ENCODE measurements around the gene ALCAM.

ALCAM gene

DNA sequence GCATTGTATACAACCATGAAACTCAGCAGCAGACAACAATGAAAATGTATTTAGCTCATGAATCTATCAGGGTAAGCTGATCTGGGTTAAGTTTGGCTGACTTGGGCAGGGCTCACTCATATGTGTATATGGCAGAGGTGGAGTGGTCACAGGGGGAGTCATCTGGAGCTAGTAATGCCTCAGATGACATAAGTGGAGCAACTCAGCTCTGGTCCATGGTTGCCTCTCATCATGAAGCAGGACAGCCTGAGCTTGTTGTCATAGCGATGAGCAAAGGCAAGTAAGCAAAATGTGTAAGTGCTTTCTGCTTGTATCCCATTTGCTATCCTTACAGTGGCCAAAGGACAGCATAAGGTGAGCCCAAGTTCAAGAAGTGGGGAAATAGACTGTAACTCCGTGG, 64.5 kb downstream of the ALCAM start:
- no peak for DNase-seq

DNA sequence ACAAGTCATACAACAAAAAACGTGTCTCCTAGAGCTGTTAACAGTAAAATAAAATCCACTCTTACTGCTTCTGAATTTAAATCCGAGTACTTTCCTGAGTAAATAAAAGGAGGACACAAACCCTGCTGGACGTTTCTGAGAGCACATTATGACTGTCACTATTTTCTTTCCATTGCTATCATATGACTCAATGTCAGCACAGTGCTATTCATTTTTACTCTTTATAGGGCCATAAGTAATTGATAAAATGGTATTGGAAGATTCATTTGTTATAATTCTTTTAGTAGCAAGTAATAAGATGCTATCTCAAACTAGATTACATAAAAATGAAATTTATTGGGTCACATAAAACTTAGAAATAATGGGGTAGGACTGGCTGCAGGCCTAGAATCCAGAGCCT, 68.6 kb downstream of the ALCAM start:
- DNase-seq = no peak

DNA sequence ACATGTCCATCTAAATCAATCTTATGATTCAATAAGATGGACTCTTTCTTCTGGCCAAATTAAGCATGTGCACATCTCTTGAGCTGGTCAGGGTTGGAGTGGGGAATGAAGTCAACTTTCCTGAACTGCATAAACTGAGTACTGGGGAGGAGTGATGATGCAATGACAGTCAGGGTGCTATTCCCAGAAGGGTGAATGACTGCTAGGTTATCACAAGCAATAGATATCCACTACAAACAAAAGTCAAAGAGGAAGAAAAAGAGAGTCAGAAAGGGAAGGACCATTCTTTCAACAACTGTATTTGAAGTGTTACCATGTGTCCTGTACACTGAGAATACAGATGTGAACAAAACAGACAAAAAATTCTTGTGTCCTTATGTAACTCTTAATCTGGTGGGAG, 70.0 kb downstream of the ALCAM start:
- no peak for DNase-seq

DNA sequence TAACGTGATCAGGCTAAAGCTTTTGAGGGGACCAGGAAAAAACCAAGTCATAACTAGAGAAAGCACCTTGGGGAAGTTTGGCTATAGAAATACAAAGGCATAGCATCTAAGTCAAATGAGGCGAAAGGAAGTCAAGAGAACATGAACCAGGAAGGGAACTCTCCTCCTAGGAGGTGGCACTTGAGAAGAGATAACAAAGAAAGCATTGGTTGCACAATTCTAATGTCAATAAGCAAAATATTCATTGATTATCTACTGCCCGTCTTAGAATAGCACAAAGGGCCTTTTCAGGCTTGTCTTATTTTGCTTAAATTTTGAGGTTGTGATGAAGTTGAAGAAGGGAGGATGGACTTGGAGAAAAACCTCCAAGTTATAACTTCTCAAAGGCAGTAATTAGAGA, 73.4 kb downstream of the ALCAM start:
- no peak for DNase-seq

DNA sequence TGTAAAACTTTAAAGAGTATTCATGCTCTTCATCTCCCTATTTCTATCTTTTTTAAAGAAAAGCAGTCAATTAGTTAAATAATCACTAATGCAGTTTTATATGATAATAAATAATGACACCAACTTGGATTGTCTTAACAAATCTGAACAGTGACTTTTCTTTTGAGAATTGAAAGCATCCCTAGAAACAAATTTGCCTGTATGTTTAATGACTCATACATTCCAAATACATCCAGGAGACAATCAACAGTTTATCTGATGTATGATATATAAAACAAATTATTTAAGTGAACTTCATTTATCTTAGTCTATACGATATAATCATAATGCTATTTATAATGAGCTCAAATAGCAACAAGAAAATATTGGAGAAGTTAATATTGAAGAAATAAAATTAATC, 78.0 kb downstream of the ALCAM start:
- DNase-seq = no peak

GRCh38 chr3:105448338-105448982, 81.8 kb downstream of the ALCAM start:
- no peak for DNase-seq

DNA sequence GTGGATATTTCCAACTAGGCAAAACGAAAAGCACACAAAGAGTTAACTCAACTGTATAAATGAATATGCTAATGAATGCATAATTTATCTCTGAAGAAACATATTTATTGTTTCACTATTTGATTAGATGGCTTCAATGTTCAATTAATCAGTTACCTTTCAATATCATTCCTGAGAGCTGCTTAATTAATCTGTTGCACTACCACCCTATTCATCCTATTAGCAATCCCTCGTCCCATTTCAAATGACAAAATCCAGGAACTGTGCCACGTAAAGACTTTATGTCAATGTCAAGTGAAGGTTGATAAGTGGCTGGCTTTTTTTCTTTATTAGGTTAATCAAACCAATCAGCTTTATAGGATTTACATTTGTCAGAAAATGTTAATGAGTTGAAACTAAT, 82.7 kb downstream of the ALCAM start:
- DNase-seq = no peak

- no peak for DNase-seq
Observed at GRCh38 chr3:105456017-105456416, 89.3 kb downstream of the ALCAM start.

DNA sequence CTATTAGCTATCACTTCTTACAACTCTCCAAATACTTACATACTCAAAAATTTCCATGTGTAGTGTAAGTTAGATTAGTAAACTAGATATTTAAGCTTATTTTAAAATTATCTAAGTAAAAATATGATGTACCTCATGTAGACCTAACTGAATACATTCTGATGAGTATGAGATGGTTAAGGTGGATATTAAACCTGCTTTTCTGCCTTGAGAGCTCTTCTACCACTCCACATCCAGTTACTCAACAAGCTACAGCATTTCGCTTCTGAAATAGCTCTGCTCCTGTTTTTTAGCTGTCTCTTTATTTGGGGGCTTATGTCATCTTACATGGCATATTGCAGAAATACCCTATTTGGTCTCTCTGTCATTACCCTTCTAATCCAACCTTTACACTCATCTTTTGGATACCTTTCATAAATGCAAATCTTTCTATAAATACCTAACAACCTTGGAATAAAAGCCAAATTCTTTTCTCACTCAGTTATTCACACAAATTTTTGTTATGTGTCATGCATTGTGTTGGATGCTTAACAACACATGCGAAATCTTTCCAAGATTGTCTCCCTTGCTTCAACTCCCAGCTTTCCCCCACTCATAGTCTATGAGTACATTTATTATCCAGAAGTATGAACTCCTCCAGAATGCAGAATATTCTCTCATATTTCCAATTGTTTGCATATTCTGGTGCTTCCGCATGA, 92.0 kb downstream of the ALCAM start:
- no peak for DNase-seq

DNA sequence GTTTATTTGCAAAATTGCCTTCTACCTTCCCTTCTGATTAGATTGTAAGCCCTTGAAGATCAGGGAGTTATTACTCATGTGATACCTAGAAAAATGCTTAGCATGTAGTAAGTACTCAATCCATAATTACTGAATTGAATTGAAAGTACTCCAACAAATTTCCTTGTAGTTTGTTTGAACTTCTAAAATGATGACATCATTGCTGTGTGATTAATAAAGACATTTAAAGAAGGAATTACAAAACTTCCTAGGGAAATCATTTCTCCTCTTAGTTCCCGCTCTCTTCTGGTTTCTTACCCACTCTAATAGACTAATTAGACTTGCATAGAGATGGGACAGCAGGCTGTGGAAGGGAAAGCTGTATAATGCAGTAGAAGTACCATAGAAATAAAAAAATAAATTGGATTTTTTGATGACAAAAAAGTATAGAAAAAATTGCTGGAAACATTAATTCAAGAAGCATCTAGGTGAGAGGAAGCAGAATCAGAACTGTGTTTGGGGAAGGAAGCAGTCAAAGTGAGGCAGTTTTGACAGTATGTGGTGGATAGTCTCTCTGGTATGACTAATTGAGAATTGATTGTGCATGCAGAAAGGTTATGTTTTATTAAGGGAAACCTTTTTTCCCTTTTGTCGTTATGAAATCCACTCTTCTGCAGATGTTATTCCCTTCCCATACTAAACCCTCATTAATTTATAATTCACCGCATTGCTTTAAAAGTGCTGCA, 93.0 kb downstream of the ALCAM start:
- no peak for DNase-seq

DNA sequence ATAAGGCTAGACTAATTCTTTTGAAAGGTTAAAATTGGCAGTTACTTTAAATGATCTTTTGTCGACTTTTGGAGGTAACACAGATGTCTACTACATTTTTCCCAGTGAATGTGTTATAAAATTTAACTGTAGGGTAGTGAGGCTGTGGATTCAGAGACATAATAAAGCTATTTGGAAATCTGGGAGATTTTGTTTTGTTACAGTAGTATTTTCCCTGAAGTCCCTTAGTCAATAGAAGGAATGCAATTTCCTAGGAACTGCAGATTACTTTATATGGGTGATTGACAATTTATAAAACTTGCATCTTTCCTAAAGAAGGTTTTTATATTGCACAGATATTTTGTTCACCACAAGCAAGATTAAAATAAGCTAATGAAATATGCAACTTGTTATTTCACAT, 96.9 kb downstream of the ALCAM start:
- DNase-seq = no peak

DNA sequence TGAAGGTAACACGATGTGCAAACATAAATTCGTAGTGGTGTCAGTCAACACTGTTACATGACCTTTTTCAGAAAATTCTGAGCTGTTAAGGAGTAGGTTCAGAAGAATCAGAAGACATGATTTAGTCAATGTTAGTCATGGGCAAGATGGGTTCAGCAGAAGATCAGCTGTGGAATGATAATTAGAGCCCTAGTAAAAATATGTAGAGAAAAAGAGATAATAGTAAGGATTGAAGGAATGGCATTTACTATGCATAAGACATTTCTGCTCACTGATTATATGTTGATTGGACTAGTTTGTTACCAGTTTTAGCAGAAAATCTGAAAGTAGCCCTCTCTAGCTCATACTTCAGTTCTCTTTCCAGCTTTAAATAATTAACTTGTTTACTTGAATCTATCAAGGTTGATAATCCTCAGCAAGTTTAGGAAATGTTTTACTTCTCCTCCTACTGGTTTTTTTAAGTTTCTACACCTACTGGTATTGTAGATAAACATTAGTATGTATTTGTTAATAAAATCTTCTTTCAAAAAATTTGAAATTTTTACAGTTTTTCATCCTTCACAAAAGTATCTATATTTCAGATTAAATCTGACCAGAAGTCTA, 98.6 kb downstream of the ALCAM start:
- no peak for DNase-seq

- DNase-seq = no peak
Observed at GRCh38 chr3:105466072-105466471, 99.4 kb downstream of the ALCAM start.

GRCh38 chr3:105466495-105467404, 100.0 kb downstream of the ALCAM start:
- DNase-seq = no peak

- DNase-seq = no peak
Observed at GRCh38 chr3:105470851-105471250, 104.1 kb downstream of the ALCAM start.

DNA sequence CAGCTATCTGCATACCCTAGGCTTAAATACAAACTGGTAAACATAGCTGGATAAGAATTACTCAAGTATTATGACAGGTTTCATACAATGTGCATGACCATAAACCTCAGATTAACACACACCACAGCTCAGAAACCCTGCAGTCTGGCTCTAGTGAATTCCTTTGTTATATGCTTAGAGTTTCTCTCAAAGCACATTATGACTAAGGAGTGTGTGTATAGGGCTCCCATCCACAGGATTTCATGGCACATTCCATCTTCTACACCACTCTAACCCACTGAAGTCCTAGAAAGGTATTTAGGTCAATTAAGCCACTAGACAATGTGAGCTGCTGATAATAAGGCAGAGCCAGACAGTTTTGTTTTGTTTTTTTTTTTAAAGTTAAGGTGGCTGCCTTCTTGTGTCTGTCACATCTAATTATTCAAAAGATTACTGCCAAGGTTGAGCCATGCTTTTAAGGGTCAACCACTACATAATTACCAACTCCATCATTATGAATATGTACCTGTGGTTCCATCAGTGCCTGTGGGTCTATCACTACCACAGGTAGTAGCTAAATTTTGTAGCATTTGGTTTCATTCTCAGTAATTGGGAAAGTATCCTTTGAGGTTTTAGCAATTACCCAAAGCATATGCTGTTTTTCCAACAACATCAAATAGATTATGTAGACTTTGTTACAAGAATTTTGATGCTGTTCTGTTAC, 107.0 kb downstream of the ALCAM start:
- DNase-seq = no peak

GRCh38 chr3:105480768-105481167, 114.1 kb downstream of the ALCAM start:
- DNase-seq = no peak

DNA sequence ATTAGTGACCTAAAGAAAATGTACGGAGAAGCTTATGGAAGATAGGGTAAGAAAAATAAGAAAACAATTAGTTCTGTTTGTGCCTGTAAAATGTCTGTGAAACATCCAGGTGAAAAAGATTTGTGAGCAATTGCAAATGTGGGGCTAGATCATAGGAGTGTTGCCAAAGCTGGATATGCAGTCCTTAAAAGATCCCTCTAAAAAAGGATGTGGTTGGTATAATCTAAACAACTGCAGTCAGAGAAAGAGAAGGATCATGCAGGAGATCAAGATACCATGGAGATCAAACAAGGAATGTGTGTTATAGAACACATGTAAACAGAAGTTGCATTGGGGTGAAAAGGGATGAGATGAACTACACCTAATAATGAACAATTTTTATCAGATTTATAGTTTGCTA, 116.8 kb downstream of the ALCAM start:
- DNase-seq = no peak

DNA sequence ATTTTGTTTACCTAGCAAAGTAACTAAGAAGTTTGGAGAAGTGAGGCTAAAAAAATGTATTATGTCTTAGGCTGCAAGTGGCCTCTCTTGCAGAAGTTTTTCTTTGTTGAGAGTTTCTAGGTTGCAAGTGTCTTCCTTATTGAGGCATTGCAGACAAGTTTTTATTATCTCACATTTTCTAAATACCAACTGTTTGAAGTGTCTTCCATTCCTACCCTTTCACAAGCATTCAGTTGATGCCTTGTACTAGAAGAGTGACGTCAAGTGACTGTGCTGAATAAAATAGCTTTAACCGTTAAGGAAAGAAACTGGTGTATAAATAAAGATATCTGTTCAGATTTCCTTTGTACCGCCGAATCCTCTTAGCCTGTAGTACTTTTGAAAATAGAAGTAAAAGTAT, 123.3 kb downstream of the ALCAM start:
- DNase-seq = no peak

GRCh38 chr3:105493305-105493892, 126.7 kb downstream of the ALCAM start:
- DNase-seq = no peak

GRCh38 chr3:105495021-105495420, 128.3 kb downstream of the ALCAM start:
- no peak for DNase-seq

DNA sequence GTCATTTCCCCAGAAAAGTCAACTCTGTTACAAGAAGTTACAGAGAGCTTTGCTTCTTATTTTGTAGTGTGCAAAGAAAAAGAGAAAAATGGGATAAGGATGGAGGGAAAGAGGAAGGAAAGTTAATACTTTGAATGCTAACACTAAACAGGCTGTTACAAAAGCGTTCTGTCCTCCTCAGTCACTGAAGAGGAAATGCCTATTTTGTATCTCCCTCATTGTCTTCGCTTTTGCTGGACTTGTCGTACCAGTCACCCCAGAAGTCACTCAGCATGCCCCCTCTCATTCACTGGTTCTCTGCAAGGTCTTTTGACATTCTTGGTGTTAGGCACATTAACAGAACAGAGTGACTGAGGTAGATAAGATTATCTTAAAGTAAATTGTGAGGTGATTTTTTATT, 129.6 kb downstream of the ALCAM start:
- no peak for DNase-seq
